Loucy (cell line): Measurements from ENCODE around the gene CCDC3.

Experiments used
- EZH2phosphoT487 ChIP-seq: fragments of 200-600 bp; IDR thresholded peaks from 2 replicates; pipeline ENCODE4 v1.6.1; 2018; ENCODE audit warnings: antibody characterized with exemption, mild to moderate bottlenecking, moderate library complexity, borderline replicate concordance
- TF ChIP-seq, protein P1 (sequence below): fragments of 200-600 bp; sonication (generic); conservative IDR thresholded peaks from 2 replicates; pipeline ENCODE4 v1.5.1; 2014; ENCODE audit warnings: mild to moderate bottlenecking, antibody characterized with exemption, low read length

DNA sequence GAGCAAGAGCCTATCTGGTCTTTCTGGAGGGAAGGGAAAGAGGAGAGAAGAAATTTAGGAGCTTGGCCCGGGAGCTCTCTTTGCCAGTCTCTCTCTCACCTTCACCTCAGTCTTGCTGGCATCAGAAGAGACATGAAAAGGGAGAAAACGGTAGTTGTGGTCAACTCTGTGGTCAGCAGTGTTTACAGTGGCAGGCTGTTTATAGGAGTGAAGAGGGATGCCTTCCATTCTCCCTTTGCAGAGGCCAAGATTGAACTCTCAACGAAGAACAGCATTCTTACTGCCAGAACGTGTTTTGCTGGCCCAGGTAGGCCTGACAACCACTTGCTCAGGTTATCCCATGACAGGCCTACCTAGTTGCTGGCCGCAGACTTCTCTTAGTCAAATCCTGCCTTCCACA lies 133.3 kb downstream of the CCDC3 start:
- TF ChIP-seq, protein P1, sequence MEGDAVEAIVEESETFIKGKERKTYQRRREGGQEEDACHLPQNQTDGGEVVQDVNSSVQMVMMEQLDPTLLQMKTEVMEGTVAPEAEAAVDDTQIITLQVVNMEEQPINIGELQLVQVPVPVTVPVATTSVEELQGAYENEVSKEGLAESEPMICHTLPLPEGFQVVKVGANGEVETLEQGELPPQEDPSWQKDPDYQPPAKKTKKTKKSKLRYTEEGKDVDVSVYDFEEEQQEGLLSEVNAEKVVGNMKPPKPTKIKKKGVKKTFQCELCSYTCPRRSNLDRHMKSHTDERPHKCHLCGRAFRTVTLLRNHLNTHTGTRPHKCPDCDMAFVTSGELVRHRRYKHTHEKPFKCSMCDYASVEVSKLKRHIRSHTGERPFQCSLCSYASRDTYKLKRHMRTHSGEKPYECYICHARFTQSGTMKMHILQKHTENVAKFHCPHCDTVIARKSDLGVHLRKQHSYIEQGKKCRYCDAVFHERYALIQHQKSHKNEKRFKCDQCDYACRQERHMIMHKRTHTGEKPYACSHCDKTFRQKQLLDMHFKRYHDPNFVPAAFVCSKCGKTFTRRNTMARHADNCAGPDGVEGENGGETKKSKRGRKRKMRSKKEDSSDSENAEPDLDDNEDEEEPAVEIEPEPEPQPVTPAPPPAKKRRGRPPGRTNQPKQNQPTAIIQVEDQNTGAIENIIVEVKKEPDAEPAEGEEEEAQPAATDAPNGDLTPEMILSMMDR: no peak
- no peak for TF ChIP-seq EZH2phosphoT487
